ENCODE data around the gene CACNA1I.
"Not testable (repeated sequence)": the region's sequence is repeated elsewhere in the genome, so short reads cannot be mapped to it uniquely, and the experiment has no call there.

CACNA1I gene

DNA sequence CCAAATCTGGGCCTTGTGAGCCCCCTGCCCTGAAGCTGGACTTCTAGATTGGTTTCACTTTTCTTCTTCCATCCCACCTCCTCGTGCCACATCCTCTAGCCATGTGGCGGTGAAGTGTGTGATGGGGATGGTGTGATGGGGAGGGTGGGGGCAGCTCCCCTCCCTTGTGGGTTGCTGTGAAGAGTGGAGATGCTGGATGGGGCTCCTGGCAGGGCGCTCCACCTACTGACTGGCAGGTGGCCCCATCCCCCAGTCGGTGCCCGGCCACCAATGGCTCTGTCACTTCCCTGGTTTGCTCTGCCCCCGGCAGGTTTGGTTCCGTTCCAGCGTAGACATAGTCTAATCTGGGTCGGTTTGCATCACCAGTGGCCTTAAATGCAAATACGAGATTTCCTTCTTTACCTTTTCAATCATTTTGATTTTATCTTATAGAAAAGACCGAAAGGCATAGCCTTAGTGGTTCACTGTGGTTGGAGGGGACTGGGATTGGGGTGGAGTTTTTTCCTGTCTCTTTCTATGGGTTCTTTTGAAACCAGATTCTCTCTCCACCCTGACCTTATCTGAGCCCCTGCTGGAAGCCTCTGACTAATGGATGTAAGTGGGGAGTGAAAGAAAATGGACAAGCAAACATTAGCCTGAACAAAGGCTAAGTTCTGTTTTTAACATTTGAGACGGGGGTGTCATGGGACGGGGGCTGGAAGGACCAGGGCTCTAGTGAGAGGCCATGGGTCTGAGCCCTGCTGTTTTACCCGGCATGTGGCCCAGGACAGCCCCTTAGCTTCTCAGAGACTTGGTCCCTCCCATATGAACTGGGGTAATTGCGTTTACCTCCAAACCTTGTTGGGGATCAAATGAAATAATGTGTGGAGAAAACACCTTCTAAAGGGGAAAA lies 149.3 kb downstream of the CACNA1I start:
- DNase-seq (ENCODE audit: low spot score): no peak

DNA sequence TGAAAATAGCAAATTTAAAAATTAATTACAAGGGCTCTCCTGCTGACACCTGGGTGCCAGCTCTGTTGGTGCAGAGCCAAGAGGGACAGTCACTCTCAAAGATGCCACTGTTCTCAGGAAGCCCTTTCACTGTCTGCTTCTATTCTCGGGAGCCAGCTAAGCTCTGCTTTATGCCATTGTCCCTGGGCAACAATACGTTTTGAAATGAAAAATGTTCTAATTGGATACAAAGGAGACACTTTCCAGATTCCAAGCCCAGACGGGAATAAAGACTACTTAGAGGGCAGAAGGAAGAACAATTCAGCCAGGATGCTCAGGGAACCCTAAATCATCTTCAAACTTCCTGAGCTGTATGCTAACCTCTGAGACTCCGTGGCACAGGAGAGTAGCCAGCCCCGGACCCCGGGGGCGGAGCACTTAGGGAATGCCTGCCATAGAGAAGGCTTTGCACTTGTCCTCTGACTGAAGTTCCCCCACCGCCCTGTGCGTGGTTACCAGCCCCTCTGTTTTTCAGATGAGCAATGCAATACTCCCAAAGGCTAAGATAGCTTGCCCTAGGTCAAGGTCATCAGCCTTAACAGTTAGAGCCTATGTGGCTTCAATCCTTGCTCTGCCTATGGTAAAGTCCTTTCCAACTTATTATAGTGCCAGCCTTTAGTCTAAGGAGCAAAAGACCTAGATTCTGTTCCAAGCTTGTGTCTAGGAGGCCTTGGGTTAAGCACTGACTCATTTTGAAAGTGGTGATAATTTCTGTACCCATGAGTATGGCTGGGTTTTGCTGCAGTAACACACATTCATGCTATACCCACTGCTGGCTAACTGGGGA lies 150.9 kb downstream of the CACNA1I start:
- DNase-seq (ENCODE audit: low spot score): no peak

- no peak for DNase-seq (ENCODE audit: low spot score)
Observed at GRCh38 chr22:39722032-39722325, 151.4 kb downstream of the CACNA1I start.

GRCh38 chr22:39722501-39722900 lies 151.9 kb downstream of the CACNA1I start:
- DNase-seq (ENCODE audit: low spot score): no peak

DNA sequence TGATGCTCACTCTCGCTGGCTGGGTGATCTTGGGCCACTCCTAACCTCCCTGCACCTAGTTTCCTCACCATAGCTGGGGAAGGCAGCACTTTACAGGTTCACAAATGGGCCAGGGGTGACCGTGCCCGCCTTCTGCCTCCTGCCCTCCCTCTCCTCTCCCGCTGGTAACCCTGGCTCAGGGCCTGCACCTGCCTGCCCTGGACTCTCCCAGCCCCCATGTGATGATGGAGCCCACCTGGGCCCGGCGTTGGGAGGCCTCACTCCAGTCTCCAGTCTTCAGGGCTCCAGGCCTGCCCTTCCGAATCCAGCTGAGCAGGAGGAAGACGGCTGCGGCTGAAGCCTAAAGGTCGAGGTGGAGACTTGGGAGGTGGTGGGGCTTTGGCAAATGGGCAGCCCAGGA lies 152.9 kb downstream of the CACNA1I start:
- no peak for DNase-seq (ENCODE audit: low spot score)

- DNase-seq (ENCODE audit: low spot score): no peak
Observed at GRCh38 chr22:39723899-39724351, 153.4 kb downstream of the CACNA1I start.

GRCh38 chr22:39724390-39724789 lies 153.8 kb downstream of the CACNA1I start:
- DNase-seq (ENCODE audit: low spot score): no peak

- DNase-seq (ENCODE audit: low spot score): no peak
Observed at GRCh38 chr22:39724857-39725256, 154.3 kb downstream of the CACNA1I start.

DNA sequence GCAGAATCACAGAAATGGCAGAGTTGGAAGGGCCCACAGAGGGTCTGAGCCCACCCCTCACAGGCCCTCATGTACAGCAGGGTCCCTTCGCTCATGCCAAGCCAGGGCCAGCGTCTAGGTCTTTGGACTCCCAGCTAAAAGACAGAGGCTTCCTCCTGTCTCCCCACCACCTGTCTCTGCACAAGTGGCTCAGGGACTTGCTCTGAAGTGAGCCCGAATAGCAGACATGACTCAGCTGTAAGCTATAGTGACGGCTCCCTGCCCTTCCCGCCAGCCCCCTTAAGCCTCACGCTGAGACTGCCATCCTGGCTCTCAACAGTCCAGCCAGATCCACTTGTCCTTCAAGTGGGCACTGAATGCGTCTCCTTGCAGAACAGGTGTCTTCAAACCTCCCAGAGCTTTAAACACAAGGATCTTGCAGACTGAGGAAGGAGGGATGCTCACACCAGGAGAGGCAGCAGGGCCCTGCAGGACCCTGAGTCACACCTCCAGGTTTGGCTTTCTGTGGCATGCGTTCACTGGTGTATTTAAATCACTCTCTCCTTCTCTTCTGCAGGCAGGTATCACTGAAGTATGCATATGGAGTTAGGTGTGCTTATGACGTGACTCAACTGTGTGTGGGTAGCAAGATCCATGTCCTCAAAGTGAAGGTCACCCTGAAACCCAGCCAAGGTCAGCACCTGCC lies 154.9 kb downstream of the CACNA1I start:
- DNase-seq (ENCODE audit: low spot score): no peak

DNA sequence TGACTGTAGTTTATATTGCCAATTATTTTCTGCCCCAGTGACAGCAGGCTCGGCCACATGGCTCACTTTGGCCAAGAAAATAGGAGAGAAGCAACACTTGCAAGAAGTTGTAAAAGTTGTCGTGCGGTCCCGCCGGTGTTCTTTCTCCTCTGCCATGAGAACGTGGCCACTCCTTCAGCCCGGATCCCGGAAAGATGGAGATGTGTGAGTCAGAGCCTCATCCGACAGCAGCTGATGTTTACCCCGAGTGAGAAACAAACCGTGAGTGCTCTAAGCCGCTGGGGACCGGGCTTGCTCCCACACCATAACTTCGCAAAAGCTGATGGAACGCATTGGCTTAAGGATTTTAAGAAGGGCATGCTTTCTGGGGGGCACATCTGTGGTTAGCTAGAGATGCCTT lies 157.0 kb downstream of the CACNA1I start:
- DNase-seq (ENCODE audit: low spot score): peak; percentile 5

GRCh38 chr22:39728236-39728860 lies 157.8 kb downstream of the CACNA1I start:
- no peak for DNase-seq (ENCODE audit: low spot score)

GRCh38 chr22:39729141-39729934 lies 158.8 kb downstream of the CACNA1I start:
- no peak for DNase-seq (ENCODE audit: low spot score)

GRCh38 chr22:39731481-39731880 lies 160.9 kb downstream of the CACNA1I start:
- DNase-seq (ENCODE audit: low spot score): no peak

DNA sequence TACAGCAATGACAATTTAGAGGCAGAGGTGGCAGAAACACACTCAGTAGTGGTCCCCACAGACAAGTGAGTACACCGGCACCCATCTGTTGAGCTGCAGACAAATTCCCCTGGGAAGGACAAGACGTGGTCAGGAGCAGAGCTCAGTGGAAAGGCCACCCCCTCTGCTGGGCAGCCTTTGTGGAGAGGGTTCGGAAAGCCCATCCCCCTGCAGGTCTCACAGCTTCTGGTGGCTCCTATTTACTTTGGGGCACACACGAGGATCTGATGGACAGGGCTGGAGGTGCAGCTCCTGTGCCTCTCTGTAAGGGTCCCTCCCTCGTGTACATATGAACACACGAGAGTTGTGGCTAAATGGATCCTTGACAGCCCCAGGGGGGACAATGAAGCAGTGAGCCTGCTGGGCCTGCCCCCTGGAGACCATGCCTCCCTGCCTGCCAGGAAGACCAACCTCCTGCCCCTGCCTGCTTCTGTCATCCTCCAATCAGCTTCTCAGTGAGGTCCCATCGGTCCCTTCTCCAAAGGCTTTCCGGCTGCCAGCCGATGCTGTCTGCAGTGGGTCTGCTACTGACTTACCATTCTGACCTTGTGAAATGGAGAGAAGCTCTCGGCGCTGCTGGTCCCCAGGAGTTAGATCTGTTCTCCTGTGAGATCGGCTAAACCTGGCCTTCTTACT lies 161.5 kb downstream of the CACNA1I start:
- no peak for DNase-seq (ENCODE audit: low spot score)

GRCh38 chr22:39732625-39733024 lies 162.1 kb downstream of the CACNA1I start:
- no peak for DNase-seq (ENCODE audit: low spot score)

DNA sequence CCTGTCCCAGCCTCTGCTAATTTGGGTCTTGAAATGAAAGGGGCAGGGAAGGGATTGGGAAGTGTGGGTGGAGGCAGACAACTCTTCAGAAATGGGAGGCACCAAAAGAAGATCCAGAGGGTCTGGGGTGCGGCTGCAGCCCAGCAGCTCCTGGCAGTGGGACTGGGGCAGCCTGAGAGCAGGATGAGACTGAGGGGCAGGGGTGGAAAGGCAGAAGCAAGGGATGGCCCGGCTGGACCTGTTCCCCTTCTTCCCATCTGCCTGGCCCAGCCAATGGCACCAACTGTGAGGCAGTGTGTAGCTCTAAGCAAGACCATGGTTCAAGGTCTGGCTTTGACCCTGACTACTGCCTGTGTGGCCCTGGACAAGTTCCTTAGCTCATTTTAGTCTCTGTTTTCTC lies 162.6 kb downstream of the CACNA1I start:
- no peak for DNase-seq (ENCODE audit: low spot score)

DNA sequence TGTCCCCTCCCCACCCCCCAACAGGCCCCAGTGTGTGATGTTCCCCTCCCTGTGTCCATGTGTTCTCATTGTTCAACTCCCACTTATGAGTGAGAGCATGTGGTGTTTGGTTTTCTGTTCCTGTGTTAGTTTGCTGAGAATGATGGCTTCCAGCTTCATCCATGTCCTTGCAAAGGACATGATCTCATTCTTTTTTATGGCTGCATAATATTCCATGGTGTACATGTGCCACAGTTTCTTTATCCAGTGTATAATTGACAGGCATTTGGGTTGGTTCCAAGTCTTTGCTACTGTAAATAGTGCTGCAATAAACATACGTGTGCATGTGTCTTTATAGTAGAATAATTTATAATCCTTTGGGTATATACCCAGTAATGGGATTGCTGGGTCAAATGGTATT lies 163.5 kb downstream of the CACNA1I start:
- not testable (repeated sequence) for DNase-seq (ENCODE audit: low spot score)

GRCh38 chr22:39734866-39735265 lies 164.3 kb downstream of the CACNA1I start:
- DNase-seq (ENCODE audit: low spot score): no peak

DNA sequence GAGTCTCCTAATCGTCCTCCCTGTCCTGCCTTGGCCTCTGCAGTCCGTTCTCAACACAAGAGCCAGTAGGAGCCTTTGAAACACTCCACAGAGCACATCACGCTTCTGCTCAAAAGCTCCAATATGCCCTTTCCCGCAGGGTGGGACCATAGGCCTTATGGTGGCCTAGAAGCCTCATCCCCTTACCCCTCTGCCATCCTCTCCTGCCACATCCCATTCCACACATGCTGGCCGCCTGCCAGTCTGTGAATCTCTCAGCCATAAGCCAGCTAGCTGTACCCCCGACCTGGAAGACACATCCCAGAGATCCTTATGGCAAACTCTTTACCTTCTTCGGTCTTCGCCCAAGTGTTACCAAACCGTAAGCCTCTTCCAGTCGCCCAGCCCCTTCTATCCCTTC lies 165.2 kb downstream of the CACNA1I start:
- no peak for DNase-seq (ENCODE audit: low spot score)

DNA sequence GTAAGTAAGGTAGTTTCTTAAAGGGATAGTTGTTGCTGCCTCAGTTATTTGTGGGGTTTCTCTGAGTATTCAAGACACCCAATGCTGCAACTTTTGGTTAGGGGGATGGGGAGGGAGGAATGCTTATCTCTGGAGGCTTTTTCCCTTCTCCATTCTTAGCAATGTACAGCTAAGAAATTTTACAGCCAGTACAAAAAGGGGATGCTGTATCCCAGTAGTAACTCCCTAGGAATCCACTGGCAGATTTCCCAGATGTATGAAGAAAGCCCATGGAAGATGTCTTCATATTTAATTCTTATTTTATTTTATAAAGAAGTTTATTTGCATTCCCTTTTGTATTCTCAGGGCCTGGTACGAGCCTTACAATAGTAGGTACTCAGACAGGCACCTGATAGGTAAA lies 168.2 kb downstream of the CACNA1I start:
- DNase-seq (ENCODE audit: low spot score): no peak

All from kidney capillary endothelial cell (primary cell).